ENCODE measurements around the gene CPNE8.
A peak's percentile ranks its signal among the peaks of the same experiment; 100 is the strongest.

Gene CPNE8

GRCh38 chr12:38713294-38713693, 192.1 kb downstream of the CPNE8 start:
- DNase-seq = no peak

GRCh38 chr12:38711054-38711453, 194.3 kb downstream of the CPNE8 start:
- DNase-seq = no peak

- DNase-seq = no peak
Measured at GRCh38 chr12:38708466-38708865, 196.9 kb downstream of the CPNE8 start.

- no peak for DNase-seq
Measured at GRCh38 chr12:38707648-38708047, 197.7 kb downstream of the CPNE8 start.

- no peak for DNase-seq
Measured at GRCh38 chr12:38697289-38697688, 208.1 kb downstream of the CPNE8 start.

GRCh38 chr12:38695057-38695456, 210.3 kb downstream of the CPNE8 start:
- DNase-seq = no peak

GRCh38 chr12:38691164-38691563, 214.2 kb downstream of the CPNE8 start:
- no peak for DNase-seq

GRCh38 chr12:38690646-38691045, 214.7 kb downstream of the CPNE8 start:
- no peak for DNase-seq

GRCh38 chr12:38689704-38690103, 215.7 kb downstream of the CPNE8 start:
- no peak for DNase-seq

- no peak for DNase-seq
Measured at GRCh38 chr12:38689195-38689594, 216.2 kb downstream of the CPNE8 start.

GRCh38 chr12:38682521-38682920, 222.9 kb downstream of the CPNE8 start:
- DNase-seq = no peak

GRCh38 chr12:38669530-38669929, 235.9 kb downstream of the CPNE8 start:
- no peak for DNase-seq

- no peak for DNase-seq
Measured at GRCh38 chr12:38669081-38669480, 236.3 kb downstream of the CPNE8 start.

GRCh38 chr12:38666425-38666824, 239.0 kb downstream of the CPNE8 start:
- DNase-seq = no peak

GRCh38 chr12:38664661-38665269, 240.6 kb downstream of the CPNE8 start:
- DNase-seq = peak; percentile 23

GRCh38 chr12:38662829-38663228, 242.6 kb downstream of the CPNE8 start:
- no peak for DNase-seq

- DNase-seq = no peak
Measured at GRCh38 chr12:38653650-38654049, 251.7 kb downstream of the CPNE8 start.

- no peak for DNase-seq
Measured at GRCh38 chr12:38648813-38649212, 256.6 kb downstream of the CPNE8 start.

GRCh38 chr12:38646146-38646545, 259.2 kb downstream of the CPNE8 start:
- DNase-seq = no peak

GRCh38 chr12:38639625-38640024, 265.8 kb downstream of the CPNE8 start:
- DNase-seq = no peak

- no peak for DNase-seq
Measured at GRCh38 chr12:38638401-38638800, 267.0 kb downstream of the CPNE8 start.

GRCh38 chr12:38633511-38633910, 271.9 kb downstream of the CPNE8 start:
- no peak for DNase-seq

GRCh38 chr12:38629064-38629463, 276.3 kb downstream of the CPNE8 start:
- no peak for DNase-seq

GRCh38 chr12:38628288-38628687, 277.1 kb downstream of the CPNE8 start:
- DNase-seq = no peak

GRCh38 chr12:38625306-38625705, 280.1 kb downstream of the CPNE8 start:
- DNase-seq = no peak

GRCh38 chr12:38614171-38614570, 291.2 kb downstream of the CPNE8 start:
- DNase-seq = no peak

Data from eye (tissue), 1 donor.